Activated T-cell treated with anti-CD3 and anti-CD28 coated beads, Interleukin-2, amount 50 U/mL, for 48 hours (primary cell): ENCODE measurements around the gene USP53.
A peak's percentile ranks its signal among the peaks of the same experiment; 100 is the strongest.
"Not testable (repeated sequence)": the region's sequence is repeated elsewhere in the genome, so short reads cannot be mapped to it uniquely, and the experiment has no call there.

Experiments
- DNase-seq, 2 experiments: peaks; one replicate each; pipeline ENCODE4 v3.0.0-alpha.2; 2020

Gene USP53

GRCh38 chr4:119229908-119230687 lies 17.6 kb downstream of the USP53 start:
- DNase-seq = no peak

GRCh38 chr4:119231491-119231890 lies 19.0 kb downstream of the USP53 start:
- DNase-seq = no peak

GRCh38 chr4:119232286-119232685 lies 19.8 kb downstream of the USP53 start:
- DNase-seq = no peak

GRCh38 chr4:119233191-119233590 lies 20.7 kb downstream of the USP53 start:
- DNase-seq = no peak

- no peak for DNase-seq
These were observed 21.2 kb downstream of the USP53 start for GRCh38 chr4:119233750-119234149.

- no peak for DNase-seq
These were observed 24.7 kb downstream of the USP53 start for GRCh38 chr4:119237201-119237600.

GRCh38 chr4:119237642-119238041 lies 25.1 kb downstream of the USP53 start:
- DNase-seq = no peak

- peak; percentile 34 to 42 for DNase-seq
These were observed 25.7 kb downstream of the USP53 start for GRCh38 chr4:119238068-119238722.

GRCh38 chr4:119240128-119240527 lies 27.6 kb downstream of the USP53 start:
- DNase-seq = no peak

GRCh38 chr4:119240568-119240967 lies 28.1 kb downstream of the USP53 start:
- no peak for DNase-seq

- no peak for DNase-seq
These were observed 29.9 kb downstream of the USP53 start for GRCh38 chr4:119242417-119242816.

- no peak for DNase-seq
These were observed 31.4 kb downstream of the USP53 start for GRCh38 chr4:119243868-119244267.

- DNase-seq = no peak
These were observed 31.8 kb downstream of the USP53 start for GRCh38 chr4:119244344-119244743.

GRCh38 chr4:119244832-119245231 lies 32.3 kb downstream of the USP53 start:
- no peak for DNase-seq

- DNase-seq = no peak
These were observed 33.7 kb downstream of the USP53 start for GRCh38 chr4:119246177-119246733.

- DNase-seq = not testable (repeated sequence)
These were observed 38.5 kb downstream of the USP53 start for GRCh38 chr4:119251037-119251436.

GRCh38 chr4:119255223-119255622 lies 42.7 kb downstream of the USP53 start:
- DNase-seq = not testable (repeated sequence)

- no peak for DNase-seq
These were observed 48.0 kb downstream of the USP53 start for GRCh38 chr4:119260528-119260927.

GRCh38 chr4:119261986-119262385 lies 49.5 kb downstream of the USP53 start:
- DNase-seq = no peak

GRCh38 chr4:119264743-119265142 lies 52.2 kb downstream of the USP53 start:
- DNase-seq = no peak

- DNase-seq = no peak
These were observed 53.6 kb downstream of the USP53 start for GRCh38 chr4:119266153-119266552.

GRCh38 chr4:119268466-119268865 lies 56.0 kb downstream of the USP53 start:
- no peak for DNase-seq

GRCh38 chr4:119271361-119272085 lies 59.0 kb downstream of the USP53 start:
- DNase-seq = no peak
